Fibroblast of skin of back (primary cell): ENCODE data around the gene RNASE13.
A peak's percentile ranks its signal among the peaks of the same experiment; 100 is the strongest.
"Not testable (repeated sequence)": the region's sequence is repeated elsewhere in the genome, so short reads cannot be mapped to it uniquely, and the experiment has no call there.

Experiments
- DNase-seq: peaks from one replicate; pipeline ENCODE4 v3.0.0-alpha.2; 2013

RNASE13 gene

DNA sequence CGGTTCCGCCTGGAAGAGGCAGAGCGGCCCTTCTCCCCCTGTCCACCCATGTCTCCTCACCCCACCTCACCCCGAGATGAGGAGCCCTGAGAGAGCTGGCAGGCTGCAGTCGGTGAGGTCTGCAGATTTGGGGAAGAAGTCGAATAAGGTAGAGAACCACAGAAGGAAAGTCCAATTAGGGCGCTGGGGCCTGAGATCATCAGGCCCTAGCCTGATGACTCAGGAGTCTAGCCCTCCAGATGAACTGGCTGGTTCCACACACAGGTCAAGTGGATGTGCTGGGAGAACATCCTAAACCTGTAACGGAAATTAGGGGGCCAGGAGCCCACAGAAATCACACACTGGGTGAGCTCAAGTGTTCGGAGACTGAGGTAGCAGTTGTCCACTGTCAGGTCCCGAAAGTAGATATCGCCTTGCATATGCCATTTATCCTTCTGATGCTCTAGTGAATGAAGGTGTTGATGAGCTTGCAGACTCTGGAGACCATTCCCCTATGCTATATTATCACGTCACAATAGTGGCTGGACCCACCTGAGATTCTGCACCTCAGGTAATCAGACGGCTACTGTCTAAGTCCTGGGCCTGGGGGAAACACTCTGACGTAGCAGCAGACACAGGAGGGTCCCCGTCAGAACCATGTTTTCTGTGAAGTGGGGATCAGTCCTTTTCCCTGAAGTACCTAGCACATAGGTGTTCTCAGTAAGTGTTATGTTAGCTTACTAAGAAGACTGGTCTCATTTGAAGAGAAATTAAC, 45.7 kb downstream of the RNASE13 start:
- peak; percentile 18 for DNase-seq

- peak; percentile 97 for DNase-seq
These were observed 47.8 kb downstream of the RNASE13 start for GRCh38 chr14:20986811-20987210.

DNA sequence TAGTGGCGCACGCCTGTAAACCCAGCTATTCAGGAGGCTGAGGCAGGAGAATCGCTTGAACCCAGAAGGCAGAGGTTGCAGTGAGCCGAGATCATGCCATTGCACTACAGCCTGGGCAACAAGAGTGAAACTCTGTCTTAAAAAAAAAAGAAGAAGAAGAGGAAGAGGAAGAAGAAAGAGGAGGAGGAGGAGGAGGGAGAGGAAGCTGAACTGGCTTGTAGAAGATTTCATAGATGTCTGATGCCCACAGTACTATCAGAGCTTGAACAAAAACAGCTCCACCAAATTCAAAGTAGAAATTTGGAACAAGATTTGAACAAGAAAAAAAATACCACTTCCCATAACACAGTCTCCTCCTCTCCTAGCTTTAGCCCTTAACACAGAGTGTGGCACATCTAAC, 49.0 kb downstream of the RNASE13 start:
- DNase-seq = not testable (repeated sequence)
